ENCODE results near the gene CRACR2B.

Gene CRACR2B

DNA sequence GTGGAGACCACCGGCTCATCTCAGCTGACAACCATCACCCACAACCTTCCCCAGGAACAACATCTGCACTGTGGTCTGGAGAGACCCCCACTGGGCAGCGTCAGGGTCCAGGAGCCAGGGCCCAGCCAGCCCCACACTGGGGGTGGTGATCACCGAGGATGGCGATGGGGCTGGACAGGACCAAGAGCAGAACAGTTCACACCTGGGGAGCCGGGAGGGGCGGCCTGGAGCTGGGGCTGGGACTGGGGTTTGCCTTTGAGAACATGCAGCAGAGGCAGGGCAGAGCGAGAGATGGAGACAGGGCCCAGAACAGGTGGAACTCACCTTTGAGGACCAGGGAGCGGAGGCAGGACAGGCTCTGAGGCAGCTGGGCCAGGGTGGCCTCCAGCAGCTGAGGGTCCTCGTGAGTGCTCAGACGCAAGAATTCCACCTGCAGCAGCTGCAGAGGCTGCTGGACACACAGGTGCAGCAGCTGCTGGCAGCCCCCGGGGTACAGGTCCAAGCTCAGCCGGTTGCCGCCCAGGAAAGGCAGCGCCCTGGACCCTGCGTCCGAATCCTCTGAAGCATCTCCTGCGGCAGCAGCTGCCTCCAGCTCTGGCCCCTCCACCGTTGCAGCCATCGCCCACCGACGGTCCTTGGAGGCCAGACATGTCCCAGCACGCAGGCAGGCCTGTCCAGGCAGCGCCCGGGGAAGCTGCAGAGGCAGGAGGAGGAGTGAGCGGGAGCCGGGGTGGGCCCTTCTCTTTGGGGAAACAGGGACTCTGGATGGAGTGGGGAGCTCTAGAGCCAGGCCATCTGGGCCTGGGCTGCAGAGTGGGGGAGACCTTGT lies 23.7 kb upstream of the CRACR2B start:
- Histone ChIP-seq H3K36me3 (ENCODE audit: insufficient read depth, low read depth, low read length) (peaks cover 18% of the 10 kb centered on the region; the same call in 1 of the 2 replicates), H3K27me3 (ENCODE audit: insufficient read depth, low read length) (no peaks in the 10 kb centered on the region), H3K9me3 (ENCODE audit: insufficient read depth, low read depth, low read length) (no peaks in the 10 kb centered on the region), H3K4me1 (ENCODE audit: insufficient read depth, low read length) (peaks cover 4% of the 10 kb centered on the region; the same call in 1 of the 2 replicates), H3K4me3 (ENCODE audit: low read length) (peak overlapping the region; percentile 79), H3K27ac (ENCODE audit: low read length) (no peak overlapping the region), H3K9ac (ENCODE audit: low read depth, low read length) (peak overlapping the region; percentile 79; the same call in 1 of the 2 replicates)

DNA sequence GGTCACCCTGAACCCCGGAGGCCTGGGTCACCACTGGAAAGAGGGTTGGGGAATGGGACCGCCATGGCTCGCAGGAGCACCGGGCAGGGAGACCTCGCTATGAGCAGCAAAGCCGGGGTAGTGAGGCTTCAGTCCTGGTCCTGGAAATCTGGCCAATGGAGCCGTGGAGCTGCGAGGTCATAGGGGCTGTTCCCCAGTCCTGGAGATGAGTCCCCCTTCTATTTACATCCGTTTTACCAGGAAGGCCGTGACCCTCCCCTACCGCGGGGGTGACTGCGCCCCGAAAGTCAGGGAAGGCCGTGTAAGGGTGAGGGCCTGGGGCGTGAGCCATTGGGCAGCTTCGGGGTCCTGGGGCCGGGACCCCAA lies 23.1 kb upstream of the CRACR2B start:
- Histone ChIP-seq H3K9me3 (ENCODE audit: insufficient read depth, low read depth, low read length) (no peaks in the 10 kb centered on the region), H3K4me3 (ENCODE audit: low read length) (peak overlapping the region; percentile 79), H3K4me1 (ENCODE audit: insufficient read depth, low read length) (peaks cover 4% of the 10 kb centered on the region; the same call in 1 of the 2 replicates), H3K9ac (ENCODE audit: low read depth, low read length) (peak overlapping the region; percentile 79; the same call in 1 of the 2 replicates), H3K27me3 (ENCODE audit: insufficient read depth, low read length) (no peaks in the 10 kb centered on the region), H3K36me3 (ENCODE audit: insufficient read depth, low read depth, low read length) (peaks cover 18% of the 10 kb centered on the region; the same call in 1 of the 2 replicates), H3K27ac (ENCODE audit: low read length) (no peak overlapping the region)

DNA sequence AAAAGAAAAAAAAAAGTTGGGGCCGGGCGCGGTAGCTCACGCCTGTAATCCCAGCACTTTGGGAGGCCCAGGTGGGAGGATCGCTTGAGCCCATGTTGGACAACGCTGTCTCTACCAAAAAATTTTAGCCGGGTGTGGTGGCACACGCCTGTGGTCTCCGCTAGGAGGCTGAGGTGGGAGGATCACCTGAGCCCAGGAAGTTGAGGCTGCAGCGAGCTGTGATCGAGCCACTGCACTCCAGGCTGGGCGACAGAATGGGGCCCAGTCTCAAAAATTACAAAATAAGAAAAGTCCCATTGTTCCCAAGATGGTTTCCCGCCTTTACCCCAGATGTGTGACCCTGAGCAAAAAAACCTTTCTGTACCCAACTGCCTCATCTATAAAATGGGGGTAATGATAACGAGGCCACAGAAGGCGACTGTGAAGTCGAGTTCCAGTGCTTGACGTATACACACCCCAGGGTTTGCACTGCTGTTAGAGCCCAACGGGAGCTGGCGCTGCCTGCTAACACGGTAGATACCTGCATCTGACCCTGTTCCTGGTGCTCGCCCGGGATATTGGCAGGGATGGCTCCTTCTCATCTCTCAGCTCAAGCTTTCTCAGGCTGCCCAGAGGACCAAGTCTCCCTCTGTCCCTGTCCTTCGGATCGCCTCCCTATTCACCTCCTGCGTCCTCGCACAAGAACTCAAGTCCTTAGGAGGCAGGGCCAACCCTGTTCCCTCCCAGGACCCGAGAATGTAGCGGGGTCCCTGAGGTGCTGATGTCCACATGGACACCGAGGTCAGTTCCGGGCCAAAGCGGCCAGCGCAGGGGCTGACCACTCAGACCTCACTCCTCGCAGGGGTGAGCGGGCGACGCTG lies 19.1 kb upstream of the CRACR2B start:
- Histone ChIP-seq H3K4me3 (ENCODE audit: low read length) (peak overlapping the region; percentile 97), H3K27ac (ENCODE audit: low read length) (peak overlapping the region; percentile 100), H3K27me3 (ENCODE audit: insufficient read depth, low read length) (no peaks in the 10 kb centered on the region), H3K4me1 (ENCODE audit: insufficient read depth, low read length) (peaks cover 10% of the 10 kb centered on the region; the same call in 1 of the 2 replicates), H3K9ac (ENCODE audit: low read depth, low read length) (peak overlapping the region; percentile 100), H3K9me3 (ENCODE audit: insufficient read depth, low read depth, low read length) (no peaks in the 10 kb centered on the region), H3K36me3 (ENCODE audit: insufficient read depth, low read depth, low read length) (peaks cover 32% of the 10 kb centered on the region)

DNA sequence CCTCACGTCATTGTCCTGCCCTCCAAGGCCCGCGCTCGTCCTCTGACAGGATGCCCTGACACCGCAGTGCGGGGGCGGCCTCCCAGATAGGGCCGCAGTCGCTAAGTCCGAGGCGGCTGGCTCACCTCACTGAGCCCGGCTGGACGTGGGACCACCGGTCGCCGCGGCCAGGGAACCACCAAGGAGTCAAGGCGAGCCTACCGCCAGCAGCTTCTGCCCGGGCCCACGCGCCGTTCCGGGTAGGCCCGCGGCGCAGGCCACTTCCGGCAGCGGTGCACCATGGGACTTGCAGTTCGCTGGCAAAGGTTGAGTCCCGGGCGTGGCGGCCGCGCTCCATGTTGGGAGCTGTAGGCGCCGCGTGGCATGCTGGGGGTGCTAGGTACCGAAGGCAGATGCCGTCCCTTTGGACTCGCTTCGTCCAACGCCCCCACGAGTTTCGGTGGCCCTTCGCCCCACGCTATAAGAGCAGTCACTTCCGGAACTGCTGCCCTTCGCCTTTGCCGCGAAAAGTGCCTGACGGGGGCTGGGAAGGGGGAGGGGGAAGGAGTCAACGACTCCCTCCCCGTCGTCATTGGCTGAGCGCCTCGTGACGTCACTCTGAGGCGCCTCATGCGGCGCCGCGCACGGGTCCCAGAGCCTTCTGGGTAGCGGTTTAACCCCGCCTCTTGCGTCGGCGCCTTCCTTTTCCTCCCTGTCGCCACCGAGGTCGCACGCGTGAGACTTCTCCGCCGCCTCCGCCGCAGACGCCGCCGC lies 18.3 kb upstream of the CRACR2B start, which contains the start of gene RPLP2:
RPLP2 (plus strand) TSS at position 681 of the 753 bp plus-strand sequence. CDS start 268 bp downstream, outside the sequence.
- Histone ChIP-seq H3K4me1 (ENCODE audit: insufficient read depth, low read length) (peaks cover 8% of the 10 kb centered on the region; the same call in 1 of the 2 replicates), H3K27me3 (ENCODE audit: insufficient read depth, low read length) (no peaks in the 10 kb centered on the region), H3K9ac (ENCODE audit: low read depth, low read length) (peak within 1 kb of the TSS; percentile 100), H3K9me3 (ENCODE audit: insufficient read depth, low read depth, low read length) (no peaks in the 10 kb centered on the region), H3K4me3 (ENCODE audit: low read length) (peak within 1 kb of the TSS; percentile 97), H3K27ac (ENCODE audit: low read length) (peak within 1 kb of the TSS; percentile 100), H3K36me3 (ENCODE audit: insufficient read depth, low read depth, low read length) (peaks cover 37% of the 10 kb centered on the region)

DNA sequence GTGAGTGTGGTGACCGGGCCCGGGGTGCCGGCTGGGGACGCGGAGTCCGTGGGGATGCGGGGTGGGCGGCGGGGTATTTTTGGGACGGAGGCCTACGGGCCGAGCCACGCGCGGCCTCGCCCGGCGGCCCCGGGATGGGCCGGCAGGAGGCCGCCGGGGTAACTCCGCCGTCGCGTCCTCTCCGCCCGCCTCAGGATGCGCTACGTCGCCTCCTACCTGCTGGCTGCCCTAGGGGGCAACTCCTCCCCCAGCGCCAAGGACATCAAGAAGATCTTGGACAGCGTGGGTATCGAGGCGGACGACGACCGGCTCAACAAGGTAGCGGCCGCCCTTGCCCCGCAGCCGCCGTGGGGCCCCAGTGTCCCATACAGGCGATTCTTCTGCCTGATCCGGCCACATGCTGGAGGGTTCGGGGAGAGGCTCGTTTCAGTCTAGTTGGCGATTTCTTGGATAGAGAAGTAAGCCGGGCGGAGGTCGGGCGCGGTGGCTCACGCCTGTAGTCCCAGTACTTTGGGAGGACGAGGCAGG lies 17.6 kb upstream of the CRACR2B start:
- Histone ChIP-seq H3K4me1 (ENCODE audit: insufficient read depth, low read length) (peaks cover 6% of the 10 kb centered on the region; the same call in 1 of the 2 replicates), H3K27ac (ENCODE audit: low read length) (peak overlapping the region; percentile 80), H3K9ac (ENCODE audit: low read depth, low read length) (peak overlapping the region; percentile 100), H3K4me3 (ENCODE audit: low read length) (peak overlapping the region; percentile 97), H3K27me3 (ENCODE audit: insufficient read depth, low read length) (no peaks in the 10 kb centered on the region), H3K36me3 (ENCODE audit: insufficient read depth, low read depth, low read length) (peaks cover 41% of the 10 kb centered on the region), H3K9me3 (ENCODE audit: insufficient read depth, low read depth, low read length) (no peaks in the 10 kb centered on the region)

DNA sequence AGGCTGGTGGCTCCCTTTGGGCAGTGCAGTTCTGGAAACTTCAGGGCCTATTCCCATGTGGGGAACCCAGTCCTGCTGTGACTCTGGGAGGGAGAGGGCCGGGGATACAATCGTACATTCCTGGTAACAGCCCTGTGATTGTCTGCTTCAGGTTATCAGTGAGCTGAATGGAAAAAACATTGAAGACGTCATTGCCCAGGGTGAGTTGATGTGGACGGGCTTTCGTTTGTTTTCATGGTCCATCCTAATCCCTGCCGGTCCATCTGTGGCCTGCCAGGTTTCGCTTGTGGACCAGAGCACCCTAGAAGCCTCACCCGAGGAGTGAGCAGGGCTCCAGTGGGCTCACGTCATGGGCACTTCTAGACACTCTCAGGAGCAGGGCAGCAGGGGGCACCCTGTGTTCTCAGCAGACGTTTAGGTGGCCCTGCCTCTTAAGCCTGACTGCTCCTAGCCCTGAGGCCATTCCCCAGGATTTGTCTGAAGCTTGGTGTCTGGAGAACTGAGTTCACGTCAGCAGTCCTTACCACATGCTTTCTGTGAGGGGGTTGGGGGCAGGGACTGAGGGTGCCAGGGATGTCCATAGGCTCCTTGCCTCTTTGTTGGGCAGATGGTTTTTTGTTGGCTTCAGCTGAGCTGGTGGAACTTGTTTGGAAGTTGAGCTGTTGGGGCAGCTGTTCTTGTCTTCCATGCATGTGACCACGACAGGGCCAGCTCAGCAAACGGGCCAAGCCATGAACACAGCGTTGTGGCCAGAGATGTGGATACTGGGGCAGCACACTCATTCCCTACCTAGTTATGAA lies 16.1 kb upstream of the CRACR2B start:
- Histone ChIP-seq H3K27me3 (ENCODE audit: insufficient read depth, low read length) (no peaks in the 10 kb centered on the region), H3K36me3 (ENCODE audit: insufficient read depth, low read depth, low read length) (peaks cover 42% of the 10 kb centered on the region), H3K4me3 (ENCODE audit: low read length) (peak overlapping the region; percentile 97), H3K27ac (ENCODE audit: low read length) (no peak overlapping the region), H3K9me3 (ENCODE audit: insufficient read depth, low read depth, low read length) (no peaks in the 10 kb centered on the region), H3K9ac (ENCODE audit: low read depth, low read length) (peak overlapping the region; percentile 100; the same call in 1 of the 2 replicates), H3K4me1 (ENCODE audit: insufficient read depth, low read length) (peaks cover 6% of the 10 kb centered on the region; the same call in 1 of the 2 replicates)

DNA sequence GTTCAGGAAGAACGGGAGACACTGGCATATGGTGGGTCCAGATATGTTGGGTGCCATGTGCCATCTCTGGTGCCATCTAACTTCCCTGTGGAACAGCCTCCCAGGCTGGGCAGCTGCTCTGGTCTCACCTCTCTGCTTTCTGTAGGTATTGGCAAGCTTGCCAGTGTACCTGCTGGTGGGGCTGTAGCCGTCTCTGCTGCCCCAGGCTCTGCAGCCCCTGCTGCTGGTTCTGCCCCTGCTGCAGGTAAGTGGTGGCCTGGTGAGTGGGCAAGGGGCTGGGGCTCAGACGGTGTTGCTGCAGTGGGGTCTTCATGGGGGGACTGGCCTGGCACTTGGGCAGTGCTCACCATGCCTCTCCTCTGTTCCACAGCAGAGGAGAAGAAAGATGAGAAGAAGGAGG lies 15.3 kb upstream of the CRACR2B start:
- H3K27ac ChIP-seq (ENCODE audit: low read length), result no peak overlapping the region
- no peak overlapping the region for H3K9ac ChIP-seq (ENCODE audit: low read depth, low read length)
- H3K4me3 ChIP-seq (ENCODE audit: low read length), result no peak overlapping the region
- H3K9me3 ChIP-seq (ENCODE audit: insufficient read depth, low read depth, low read length), result no peaks in the 10 kb centered on the region
- H3K4me1 ChIP-seq (ENCODE audit: insufficient read depth, low read length), result peaks cover 6% of the 10 kb centered on the region; the same call in 1 of the 2 replicates
- peaks cover 42% of the 10 kb centered on the region for H3K36me3 ChIP-seq (ENCODE audit: insufficient read depth, low read depth, low read length)
- no peaks in the 10 kb centered on the region for H3K27me3 ChIP-seq (ENCODE audit: insufficient read depth, low read length)

DNA sequence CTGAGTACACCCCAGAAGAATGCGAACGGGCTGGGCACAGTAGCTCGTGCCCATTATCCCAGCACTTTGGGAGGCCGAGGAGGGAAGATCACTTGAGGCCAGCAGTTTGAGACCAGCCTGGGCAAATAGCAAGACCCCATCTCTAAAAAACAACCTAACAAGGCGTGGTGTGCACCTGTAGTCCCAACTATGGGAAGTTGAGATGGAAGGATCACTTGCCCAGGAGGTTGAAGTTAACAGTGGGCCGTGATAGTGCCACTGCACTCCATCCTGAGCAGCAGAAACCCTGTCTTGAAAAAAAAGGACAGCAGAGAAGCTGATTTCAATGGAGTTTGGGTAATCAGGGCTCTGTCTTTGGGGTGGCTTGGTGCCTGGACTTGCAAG lies 14.7 kb upstream of the CRACR2B start:
- H3K27ac ChIP-seq (ENCODE audit: low read length), result no peak overlapping the region
- H3K9me3 ChIP-seq (ENCODE audit: insufficient read depth, low read depth, low read length), result no peaks in the 10 kb centered on the region
- H3K4me3 ChIP-seq (ENCODE audit: low read length), result no peak overlapping the region
- H3K4me1 ChIP-seq (ENCODE audit: insufficient read depth, low read length), result peaks cover 6% of the 10 kb centered on the region; the same call in 1 of the 2 replicates
- H3K36me3 ChIP-seq (ENCODE audit: insufficient read depth, low read depth, low read length), result peaks cover 42% of the 10 kb centered on the region
- H3K27me3 ChIP-seq (ENCODE audit: insufficient read depth, low read length), result no peaks in the 10 kb centered on the region
- H3K9ac ChIP-seq (ENCODE audit: low read depth, low read length), result no peak overlapping the region

DNA sequence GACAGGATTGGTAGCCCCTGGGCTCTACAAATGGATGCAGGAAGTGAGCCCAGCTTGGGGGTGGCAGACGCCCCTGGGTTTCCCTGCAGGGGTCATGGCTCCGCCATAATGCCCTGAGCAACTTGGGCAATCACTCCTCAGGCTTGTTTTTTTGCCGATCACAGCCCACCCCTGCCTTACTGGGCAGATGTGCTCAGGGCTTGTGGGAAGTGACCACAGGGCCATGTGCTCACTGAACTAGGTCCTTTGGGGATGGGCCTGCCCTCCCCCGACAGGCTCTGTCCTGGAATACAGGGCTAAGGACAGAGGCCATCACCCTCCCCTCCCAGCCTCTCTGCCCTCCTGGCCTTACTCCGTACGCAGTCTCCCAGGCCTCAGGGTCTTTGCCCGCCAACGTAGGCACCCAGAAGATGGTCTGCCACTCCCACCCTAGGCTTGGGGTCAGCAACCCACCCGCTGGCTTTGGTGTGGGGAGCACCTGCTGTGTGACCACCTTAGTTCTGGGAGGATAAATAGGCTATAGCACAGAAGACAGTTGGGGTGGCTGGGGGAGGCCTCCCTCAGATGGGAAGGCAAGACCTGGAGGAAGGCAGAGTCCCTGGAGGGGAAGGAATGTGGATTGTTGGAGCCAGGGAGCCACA lies 14.1 kb upstream of the CRACR2B start:
- Histone ChIP-seq H3K4me1 (ENCODE audit: insufficient read depth, low read length) (peaks cover 6% of the 10 kb centered on the region; the same call in 1 of the 2 replicates), H3K27ac (ENCODE audit: low read length) (peak overlapping the region; percentile 56), H3K36me3 (ENCODE audit: insufficient read depth, low read depth, low read length) (peaks cover 42% of the 10 kb centered on the region), H3K9me3 (ENCODE audit: insufficient read depth, low read depth, low read length) (no peaks in the 10 kb centered on the region), H3K9ac (ENCODE audit: low read depth, low read length) (no peak overlapping the region), H3K27me3 (ENCODE audit: insufficient read depth, low read length) (no peaks in the 10 kb centered on the region), H3K4me3 (ENCODE audit: low read length) (no peak overlapping the region)

Data from iPS-20b (cell line).